Neutrophil (primary cell): ENCODE measurements around the gene FOSB.
A peak's percentile ranks its signal among the peaks of the same experiment; 100 is the strongest.

Experiments used
- H3K27ac ChIP-seq: fragments of 200-600 bp; sonication (generic); 2 replicates; pipeline ENCODE4 v1.5.1; 2016; ENCODE audit warnings: mild to moderate bottlenecking, moderate library complexity
- H3K27me3 ChIP-seq: fragments of 200-600 bp; sonication (generic); 2 replicates; pipeline ENCODE4 v1.6.0; 2016; ENCODE audit warnings: mild to moderate bottlenecking
- H3K36me3 ChIP-seq: fragments of 200-600 bp; sonication (generic); 2 replicates; pipeline ENCODE4 v1.5.1; 2017
- H3K4me1 ChIP-seq, 2 experiments: fragments of 200-600 bp in 1 of 2; sonication (generic) in 1 of 2; 1 replicate in 1 of 2; 2 replicates in 1 of 2; pipeline versions ENCODE4 v1.5.1 to v1.6.1; 2013 to 2016; ENCODE audit warnings: low read depth in 1 of 2, low read length in 1 of 2, mild to moderate bottlenecking in 1 of 2, moderate library complexity in 1 of 2; ENCODE audit not compliant: control insufficient read depth in 1 of 2, insufficient read depth in 1 of 2
- H3K4me3 ChIP-seq, 2 experiments: fragments of 200-600 bp in 1 of 2; sonication (generic) in 1 of 2; 1 replicate in 1 of 2; 2 replicates in 1 of 2; pipeline ENCODE4 v1.5.1; 2013 to 2016; ENCODE audit warnings: low read depth in 1 of 2, low read length in 1 of 2, mild to moderate bottlenecking in 1 of 2, moderate library complexity in 1 of 2
- H3K9me3 ChIP-seq: fragments of 200-600 bp; sonication (generic); 2 replicates; pipeline ENCODE4 v1.5.1; 2016
- TF ChIP-seq, protein P1 (sequence below): fragments of 200-600 bp; sonication (generic); IDR thresholded peaks from 2 replicates; pipeline ENCODE4 v1.5.1; 2016; ENCODE audit warnings: antibody characterized with exemption

The FOSB gene

DNA sequence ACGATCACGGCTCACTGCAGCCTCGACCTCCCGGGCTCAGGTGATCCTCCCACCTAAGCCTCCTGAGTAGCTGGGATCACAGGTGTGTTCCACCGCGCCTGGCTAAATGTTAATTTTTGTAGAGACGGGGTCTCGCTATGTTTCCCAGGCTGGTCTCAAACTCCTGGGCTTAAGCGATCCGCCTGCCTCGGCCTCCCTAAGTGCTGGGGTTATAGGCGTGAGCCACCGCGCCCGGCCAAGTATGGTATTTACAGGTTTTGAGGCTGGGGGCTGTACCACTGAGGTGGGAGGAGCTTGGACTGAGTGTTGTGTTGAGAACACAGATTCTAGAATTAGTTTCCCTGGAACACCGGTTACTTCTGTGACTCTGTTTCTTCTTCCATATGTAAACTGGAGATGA lies 30.0 kb downstream of the FOSB start:
- no peak overlapping the region for H3K27ac ChIP-seq
- no peaks in the 10 kb centered on the region for H3K36me3 ChIP-seq
- peak overlapping the region; percentile 57 to 82 for H3K4me3 ChIP-seq
- H3K27me3 ChIP-seq, result peaks cover 63% of the 10 kb centered on the region
- H3K9me3 ChIP-seq, result no peaks in the 10 kb centered on the region
- TF ChIP-seq, protein P1, sequence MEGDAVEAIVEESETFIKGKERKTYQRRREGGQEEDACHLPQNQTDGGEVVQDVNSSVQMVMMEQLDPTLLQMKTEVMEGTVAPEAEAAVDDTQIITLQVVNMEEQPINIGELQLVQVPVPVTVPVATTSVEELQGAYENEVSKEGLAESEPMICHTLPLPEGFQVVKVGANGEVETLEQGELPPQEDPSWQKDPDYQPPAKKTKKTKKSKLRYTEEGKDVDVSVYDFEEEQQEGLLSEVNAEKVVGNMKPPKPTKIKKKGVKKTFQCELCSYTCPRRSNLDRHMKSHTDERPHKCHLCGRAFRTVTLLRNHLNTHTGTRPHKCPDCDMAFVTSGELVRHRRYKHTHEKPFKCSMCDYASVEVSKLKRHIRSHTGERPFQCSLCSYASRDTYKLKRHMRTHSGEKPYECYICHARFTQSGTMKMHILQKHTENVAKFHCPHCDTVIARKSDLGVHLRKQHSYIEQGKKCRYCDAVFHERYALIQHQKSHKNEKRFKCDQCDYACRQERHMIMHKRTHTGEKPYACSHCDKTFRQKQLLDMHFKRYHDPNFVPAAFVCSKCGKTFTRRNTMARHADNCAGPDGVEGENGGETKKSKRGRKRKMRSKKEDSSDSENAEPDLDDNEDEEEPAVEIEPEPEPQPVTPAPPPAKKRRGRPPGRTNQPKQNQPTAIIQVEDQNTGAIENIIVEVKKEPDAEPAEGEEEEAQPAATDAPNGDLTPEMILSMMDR, result no peak
- H3K4me1 ChIP-seq, result peaks cover 76% of the 10 kb centered on the region in 2 experiments

DNA sequence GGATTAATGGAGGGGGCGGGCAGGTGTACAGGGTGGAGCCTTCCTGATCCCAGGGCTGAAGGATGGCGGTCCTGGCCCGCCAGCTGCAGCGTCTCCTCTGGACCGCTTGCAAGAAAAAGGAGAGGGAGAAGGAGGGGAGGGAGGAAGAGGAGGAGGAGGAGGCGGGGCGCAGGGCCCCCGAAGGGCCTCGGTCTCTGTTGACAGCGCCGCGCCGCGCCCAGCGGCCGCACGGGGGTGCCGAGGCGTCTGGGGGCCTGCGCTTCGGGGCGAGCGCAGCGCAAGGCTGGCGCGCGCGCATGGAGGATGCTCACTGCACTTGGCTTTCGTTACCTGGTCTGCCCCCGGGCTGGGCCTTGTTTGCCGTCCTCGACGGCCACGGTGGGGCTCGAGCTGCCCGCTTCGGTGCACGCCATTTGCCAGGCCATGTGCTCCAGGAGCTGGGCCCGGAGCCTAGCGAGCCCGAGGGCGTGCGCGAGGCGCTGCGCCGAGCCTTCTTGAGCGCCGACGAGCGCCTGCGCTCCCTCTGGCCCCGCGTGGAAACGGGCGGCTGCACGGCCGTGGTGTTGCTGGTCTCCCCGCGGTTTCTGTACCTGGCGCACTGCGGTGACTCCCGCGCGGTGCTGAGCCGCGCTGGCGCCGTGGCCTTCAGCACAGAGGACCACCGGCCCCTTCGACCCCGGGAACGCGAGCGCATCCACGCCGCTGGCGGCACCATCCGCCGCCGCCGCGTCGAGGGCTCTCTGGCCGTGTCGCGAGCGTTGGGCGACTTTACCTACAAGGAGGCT lies 30.8 kb downstream of the FOSB start, which contains the start of gene PPM1N:
Gene PPM1N (plus strand): TSS at position 33 of the 785 bp plus-strand sequence. CDS start 30 bp downstream, at position 63.
- Histone ChIP-seq H3K27ac (peak within 1 kb of the TSS; percentile 66), H3K9me3 (no peaks in the 10 kb centered on the region)

DNA sequence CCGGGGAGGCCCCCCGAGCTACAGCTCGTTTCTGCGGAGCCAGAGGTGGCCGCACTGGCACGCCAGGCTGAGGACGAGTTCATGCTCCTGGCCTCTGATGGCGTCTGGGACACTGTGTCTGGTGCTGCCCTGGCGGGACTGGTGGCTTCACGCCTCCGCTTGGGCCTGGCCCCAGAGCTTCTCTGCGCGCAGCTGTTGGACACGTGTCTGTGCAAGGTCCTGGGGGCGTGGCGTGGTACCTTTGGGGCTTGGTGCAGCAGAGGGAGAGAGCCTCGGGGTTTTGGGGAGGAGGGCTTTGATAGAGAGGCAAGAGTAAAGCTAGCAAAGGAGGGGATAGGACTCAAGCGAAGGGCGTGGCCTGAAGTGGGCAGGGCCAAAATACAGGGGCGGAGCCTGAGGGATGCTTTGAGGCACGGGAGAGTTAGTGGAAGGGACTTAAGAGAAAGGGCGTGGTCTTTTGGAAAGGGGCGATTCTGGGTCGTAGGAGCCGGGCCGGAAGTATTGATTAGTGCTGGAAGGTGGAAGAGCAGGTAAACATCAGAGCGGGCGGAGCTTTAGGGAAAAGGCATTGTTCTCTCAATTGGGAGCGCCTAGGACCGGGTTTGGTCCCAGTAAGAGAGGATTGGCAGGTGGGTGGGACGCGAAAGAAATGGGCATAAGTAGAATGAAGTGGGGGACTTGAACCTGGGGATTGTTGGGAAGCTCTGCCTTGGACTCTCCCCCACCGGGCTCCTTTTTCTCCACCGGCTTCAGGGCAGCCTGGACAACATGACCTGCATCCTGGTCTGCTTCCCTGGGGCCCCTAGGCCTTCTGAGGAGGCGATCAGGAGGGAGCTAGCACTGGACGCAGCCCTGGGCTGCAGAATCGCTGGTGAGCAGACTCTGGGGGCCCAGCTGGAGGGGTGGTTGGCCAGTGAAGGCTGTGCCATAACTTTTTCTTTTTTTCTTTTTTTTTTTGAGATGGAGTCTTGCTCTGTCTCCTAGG lies 31.7 kb downstream of the FOSB start:
- Histone ChIP-seq H3K36me3 (no peaks in the 10 kb centered on the region), H3K9me3 (no peaks in the 10 kb centered on the region), H3K4me3 (peak overlapping the region; percentile 57 to 82), H3K27me3 (peaks cover 51% of the 10 kb centered on the region), H3K27ac (peak overlapping the region; percentile 51), H3K4me1 (peaks cover 78 to 82% of the 10 kb centered on the region in 2 experiments)
- TF ChIP-seq, protein P1, result no peak

More for the DNA sequence above, 30.8 kb downstream of the FOSB start, which contains the start of gene PPM1N:
- Histone ChIP-seq H3K36me3 (no peaks in the 10 kb centered on the region), H3K4me3 (peak within 1 kb of the TSS; percentile 77 to 82), H3K27me3 (peaks cover 55% of the 10 kb centered on the region), H3K4me1 (peaks cover 74 to 76% of the 10 kb centered on the region in 2 experiments)
- TF ChIP-seq, protein P1, result no peak

DNA sequence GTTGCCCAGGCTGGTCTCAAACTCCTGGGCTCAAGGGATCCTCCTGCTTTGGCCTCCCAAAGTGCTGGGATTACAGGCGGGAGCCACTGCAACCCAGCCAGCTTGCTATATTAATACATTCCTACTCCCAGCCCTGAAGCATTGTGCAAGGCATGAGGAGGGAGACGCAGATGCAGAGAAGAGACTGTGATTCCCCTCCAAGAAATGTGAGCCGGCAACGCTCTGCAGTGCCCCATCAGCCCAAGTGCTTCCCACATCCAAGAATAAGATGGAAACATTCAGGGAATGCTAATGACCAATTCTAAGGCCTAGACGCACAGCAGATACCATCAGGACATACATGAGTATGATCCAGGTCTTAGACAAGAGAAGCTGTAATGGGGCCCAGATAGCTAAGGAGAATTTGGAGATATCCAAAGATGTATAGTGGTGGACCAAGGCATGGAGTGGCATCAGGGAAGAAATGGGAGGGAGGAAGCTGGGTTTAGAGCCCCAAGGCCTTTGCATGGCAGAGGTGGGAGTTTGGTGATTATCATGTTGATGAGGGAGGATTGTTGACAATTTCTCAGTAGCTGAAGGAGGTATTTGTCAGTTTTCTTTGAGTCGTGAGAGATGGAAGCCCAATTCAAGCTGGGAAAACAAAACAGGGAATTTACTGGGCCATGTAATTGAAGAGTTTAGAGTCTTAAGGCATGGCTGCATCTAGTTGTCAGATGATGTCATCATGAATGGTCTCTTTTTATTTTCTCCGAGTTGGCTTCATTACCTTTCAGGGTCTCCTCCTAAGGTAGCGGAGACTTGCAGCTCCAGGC lies 33.3 kb downstream of the FOSB start:
- Histone ChIP-seq H3K9me3 (no peaks in the 10 kb centered on the region), H3K36me3 (no peaks in the 10 kb centered on the region), H3K4me3 (peak overlapping the region; percentile 18 to 42), H3K4me1 (peaks cover 83 to 92% of the 10 kb centered on the region in 2 experiments), H3K27me3 (peaks cover 34% of the 10 kb centered on the region), H3K27ac (peak overlapping the region; percentile 91)
- TF ChIP-seq, protein P1, result no peak

DNA sequence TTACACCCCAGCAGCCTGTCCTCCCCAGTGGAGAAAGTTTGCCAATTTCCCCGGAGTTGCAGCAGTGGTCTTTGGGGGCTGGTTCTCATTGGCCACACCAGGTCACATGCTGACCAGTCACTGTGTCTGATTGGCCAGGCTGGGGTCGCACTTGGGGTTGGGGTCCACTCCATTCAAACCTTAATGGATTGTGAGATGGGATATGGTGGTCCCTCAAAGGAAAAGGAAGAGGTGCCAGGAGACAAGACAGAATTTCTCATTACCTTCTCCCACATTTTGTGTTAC lies 33.9 kb downstream of the FOSB start:
- Histone ChIP-seq H3K4me3 (peak overlapping the region; percentile 18 to 42), H3K36me3 (no peaks in the 10 kb centered on the region), H3K27ac (peak overlapping the region; percentile 91), H3K4me1 (peaks cover 80 to 89% of the 10 kb centered on the region in 2 experiments), H3K27me3 (peaks cover 30% of the 10 kb centered on the region), H3K9me3 (no peaks in the 10 kb centered on the region)
- TF ChIP-seq, protein P1, result no peak
